Measurements from ENCODE around the gene OTOGL. TPM values are rescaled to one million over a fixed set of nuclear protein-coding genes. Genes with fewer than 3 reads are reported as not detected.

Gene OTOGL
- total and polyA plus RNA-seq, 4 donors, result 0.09 to 0.71 (median 0.21) TPM

DNA sequence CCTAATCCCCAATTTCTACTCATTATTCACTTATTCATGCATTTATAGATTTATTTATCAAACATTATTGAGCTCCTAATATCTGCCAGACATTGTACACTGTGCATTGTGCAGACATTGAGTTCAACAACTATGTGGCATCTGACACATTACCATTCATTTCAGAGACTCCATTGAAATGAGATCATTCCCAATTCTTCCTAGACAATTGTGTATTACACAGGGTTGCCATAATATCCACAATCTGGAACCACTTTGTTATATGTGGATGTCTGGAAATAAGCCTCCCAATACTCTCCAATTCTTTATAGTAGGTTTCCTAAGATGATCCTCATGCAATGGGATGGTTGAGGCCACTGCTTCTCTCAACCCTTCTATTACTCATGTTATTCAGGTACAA lies 165.0 kb downstream of the OTOGL start:
- ATAC-seq (ENCODE audit: insufficient read depth, low FRiP score) (no peak), DNase-seq (no peak)
- H3K36me3 ChIP-seq (ENCODE audit: control insufficient read depth in 4 of 4, insufficient read depth in 4 of 4, low read length in 4 of 4), result no peaks in the 10 kb centered on the region
- H3K4me1 ChIP-seq (ENCODE audit: control insufficient read depth in 5 of 5, insufficient read depth in 5 of 5, low read length in 5 of 5), result peaks cover 0 to 8% (median 2%) of the 10 kb centered on the region in 5 donors
- no peak overlapping the region for H3K9ac ChIP-seq (ENCODE audit: insufficient read depth in 1 of 2, low read length in 2 of 2)
- H3K27me3 ChIP-seq (ENCODE audit: control insufficient read depth in 3 of 3, insufficient read depth in 3 of 3, low read length in 2 of 3), result no peaks in the 10 kb centered on the region
- H3K27ac ChIP-seq (ENCODE audit: low read depth in 1 of 2, low read length in 1 of 2), result no peak overlapping the region
- TF ChIP-seq, protein P1, sequence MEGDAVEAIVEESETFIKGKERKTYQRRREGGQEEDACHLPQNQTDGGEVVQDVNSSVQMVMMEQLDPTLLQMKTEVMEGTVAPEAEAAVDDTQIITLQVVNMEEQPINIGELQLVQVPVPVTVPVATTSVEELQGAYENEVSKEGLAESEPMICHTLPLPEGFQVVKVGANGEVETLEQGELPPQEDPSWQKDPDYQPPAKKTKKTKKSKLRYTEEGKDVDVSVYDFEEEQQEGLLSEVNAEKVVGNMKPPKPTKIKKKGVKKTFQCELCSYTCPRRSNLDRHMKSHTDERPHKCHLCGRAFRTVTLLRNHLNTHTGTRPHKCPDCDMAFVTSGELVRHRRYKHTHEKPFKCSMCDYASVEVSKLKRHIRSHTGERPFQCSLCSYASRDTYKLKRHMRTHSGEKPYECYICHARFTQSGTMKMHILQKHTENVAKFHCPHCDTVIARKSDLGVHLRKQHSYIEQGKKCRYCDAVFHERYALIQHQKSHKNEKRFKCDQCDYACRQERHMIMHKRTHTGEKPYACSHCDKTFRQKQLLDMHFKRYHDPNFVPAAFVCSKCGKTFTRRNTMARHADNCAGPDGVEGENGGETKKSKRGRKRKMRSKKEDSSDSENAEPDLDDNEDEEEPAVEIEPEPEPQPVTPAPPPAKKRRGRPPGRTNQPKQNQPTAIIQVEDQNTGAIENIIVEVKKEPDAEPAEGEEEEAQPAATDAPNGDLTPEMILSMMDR (IDR thresholded peaks at IDR 0.05; ENCODE audit: control extremely low read depth, extremely low read depth), result no peak
- H3K9me3 ChIP-seq (ENCODE audit: control insufficient read depth in 4 of 4, insufficient read depth in 3 of 4, low read length in 3 of 4), result no peaks in the 10 kb centered on the region
- no peak overlapping the region for H3K4me3 ChIP-seq

DNA sequence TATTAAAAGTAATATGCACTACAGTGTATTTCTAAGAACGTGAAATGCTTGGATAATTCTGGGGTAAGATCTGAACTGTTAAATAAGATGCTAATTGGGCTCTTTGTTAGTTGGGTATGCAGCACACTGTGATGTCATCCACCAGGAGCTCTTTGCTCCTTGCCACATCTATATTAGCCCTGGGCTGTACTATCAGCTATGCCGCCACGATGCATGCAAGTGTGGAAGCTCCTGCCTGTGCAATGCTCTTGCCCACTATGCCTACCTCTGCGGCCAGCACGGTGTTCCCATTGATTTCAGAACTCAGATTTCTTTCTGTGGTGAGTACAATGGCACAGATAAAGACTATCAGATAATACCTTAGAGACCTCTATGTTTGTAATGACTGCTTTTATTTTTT lies 165.6 kb downstream of the OTOGL start:
- no peaks in the 10 kb centered on the region for H3K36me3 ChIP-seq (ENCODE audit: control insufficient read depth in 4 of 4, insufficient read depth in 4 of 4, low read length in 4 of 4)
- H3K27me3 ChIP-seq (ENCODE audit: control insufficient read depth in 3 of 3, insufficient read depth in 3 of 3, low read length in 2 of 3), result no peaks in the 10 kb centered on the region
- ATAC-seq (ENCODE audit: insufficient read depth, low FRiP score), result no peak
- 93 to 96% methylated on average over 5 of the region's 5 CpGs for WGBS, 2 donors
- H3K27ac ChIP-seq (ENCODE audit: low read depth in 1 of 2, low read length in 1 of 2), result no peak overlapping the region
- TF ChIP-seq, protein P1 (IDR thresholded peaks at IDR 0.05; ENCODE audit: control extremely low read depth, extremely low read depth), result no peak
- no peak overlapping the region for H3K9ac ChIP-seq (ENCODE audit: insufficient read depth in 1 of 2, low read length in 2 of 2)
- H3K9me3 ChIP-seq (ENCODE audit: control insufficient read depth in 4 of 4, insufficient read depth in 3 of 4, low read length in 3 of 4), result no peaks in the 10 kb centered on the region
- DNase-seq, result no peak
- peaks cover 0 to 13% (median 4%) of the 10 kb centered on the region in 5 donors for H3K4me1 ChIP-seq (ENCODE audit: control insufficient read depth in 5 of 5, insufficient read depth in 5 of 5, low read length in 5 of 5)
- no peak overlapping the region for H3K4me3 ChIP-seq

DNA sequence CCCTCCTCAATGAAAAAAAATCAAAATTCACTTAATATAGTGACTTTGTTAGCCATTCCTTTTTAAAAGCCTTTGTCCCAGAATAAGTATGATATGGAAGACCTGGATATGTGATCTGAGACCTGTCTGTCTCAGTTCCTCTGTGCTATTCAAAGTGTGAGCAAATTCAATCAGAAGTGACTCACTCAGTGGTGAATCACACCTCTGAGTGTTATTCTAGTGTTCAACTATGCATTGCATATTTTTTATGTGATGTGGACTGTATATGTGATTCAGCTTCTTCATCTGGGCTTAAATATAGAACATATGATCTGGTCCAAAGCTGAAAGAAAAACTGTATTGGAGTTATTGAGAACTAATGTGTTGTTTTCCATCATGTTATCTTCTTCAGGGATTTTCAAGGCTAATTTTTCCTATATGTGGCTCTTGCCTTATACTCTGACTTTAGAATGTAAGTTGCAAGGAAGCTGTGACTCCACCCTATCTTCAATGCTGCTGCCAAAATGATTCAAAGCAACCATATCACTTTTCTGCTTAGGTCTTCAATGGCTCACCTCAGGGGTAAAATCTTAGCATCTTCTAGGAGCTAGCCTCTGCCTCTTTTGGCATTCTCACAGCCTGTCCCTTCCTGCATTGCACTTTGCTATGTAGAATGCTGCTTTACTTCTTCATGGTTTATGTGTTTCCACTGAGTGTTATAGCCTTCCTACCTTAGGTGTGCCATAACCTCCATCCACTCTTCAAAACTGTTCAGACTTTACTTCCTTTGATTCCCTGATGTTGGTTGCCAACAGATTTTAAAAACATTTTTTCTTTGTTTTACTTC lies 169.8 kb downstream of the OTOGL start:
- no peak for ATAC-seq (ENCODE audit: insufficient read depth, low FRiP score)
- Histone ChIP-seq H3K9me3 (ENCODE audit: control insufficient read depth in 4 of 4, insufficient read depth in 3 of 4, low read length in 3 of 4) (no peaks in the 10 kb centered on the region), H3K36me3 (ENCODE audit: control insufficient read depth in 4 of 4, insufficient read depth in 4 of 4, low read length in 4 of 4) (no peaks in the 10 kb centered on the region), H3K27me3 (ENCODE audit: control insufficient read depth in 3 of 3, insufficient read depth in 3 of 3, low read length in 2 of 3) (no peaks in the 10 kb centered on the region), H3K4me1 (ENCODE audit: control insufficient read depth in 5 of 5, insufficient read depth in 5 of 5, low read length in 5 of 5) (peaks cover 0 to 13% (median 0%) of the 10 kb centered on the region in 5 donors), H3K4me3 (no peak overlapping the region), H3K9ac (ENCODE audit: insufficient read depth in 1 of 2, low read length in 2 of 2) (no peak overlapping the region), H3K27ac (ENCODE audit: low read depth in 1 of 2, low read length in 1 of 2) (no peak overlapping the region)
- DNase-seq, result no peak
- TF ChIP-seq, protein P1 (IDR thresholded peaks at IDR 0.05; ENCODE audit: control extremely low read depth, extremely low read depth), result no peak
